A549 (cell line): Measurements from ENCODE around the gene RNU2-63P.

ENCODE experiments used
- BHLHE40 ChIP-seq: IDR thresholded peaks from 2 replicates; pipeline ENCODE4 v1.6.1; 2012; ENCODE audit warnings: low read depth, low read length, inconsistent platforms
- KDM1A ChIP-seq: fragments of 200-600 bp; sonication (generic); IDR thresholded peaks from 2 replicates; pipeline ENCODE4 v1.6.1; 2016; ENCODE audit warnings: low read depth, mild to moderate bottlenecking
- MAFK ChIP-seq: fragments of 450-650 bp; IDR thresholded peaks from 2 replicates; pipeline ENCODE4 v1.6.1; 2014; ENCODE audit not compliant: partially characterized antibody
- POLR2A ChIP-seq: IDR thresholded peaks from 2 replicates; pipeline ENCODE4 v1.6.1; 2012; ENCODE audit warnings: mild to moderate bottlenecking, low read length
- RAD21 ChIP-seq, 2 experiments: fragments of >200 bp in 1 of 2; sonication (Bioruptor Twin) in 1 of 2; formaldehyde crosslinking in 1 of 2; IDR thresholded peaks in 1 of 2; conservative IDR thresholded peaks in 1 of 2; 2 replicates in 1 of 2; 3 replicates in 1 of 2; pipeline ENCODE4 v1.6.1; 2012 to 2018; ENCODE audit warnings: inconsistent platforms in 1 of 2
- RARB ChIP-seq: fragments of 250-450 bp; sonication (Bioruptor Pico); IDR thresholded peaks from 2 replicates; pipeline ENCODE4 v1.8.0; 2021; ENCODE audit warnings: mild to moderate bottlenecking, moderate library complexity
- RFX5 ChIP-seq: fragments of 450-650 bp; IDR thresholded peaks from 2 replicates; pipeline ENCODE4 v1.7.1; 2014; ENCODE audit warnings: antibody characterized with exemption, mild to moderate bottlenecking, moderate library complexity
- TF ChIP-seq, protein P1 (sequence below): fragments of 200-600 bp; sonication (generic); IDR thresholded peaks from 2 replicates; pipeline ENCODE4 v1.6.1; 2016; ENCODE audit warnings: antibody characterized with exemption, mild to moderate bottlenecking, moderate library complexity
- TF ChIP-seq, protein P2 (sequence below): fragments of >200 bp; sonication (Bioruptor Twin); formaldehyde crosslinking; IDR thresholded peaks from 3 replicates; pipeline ENCODE4 v1.5.1; 2016

DNA sequence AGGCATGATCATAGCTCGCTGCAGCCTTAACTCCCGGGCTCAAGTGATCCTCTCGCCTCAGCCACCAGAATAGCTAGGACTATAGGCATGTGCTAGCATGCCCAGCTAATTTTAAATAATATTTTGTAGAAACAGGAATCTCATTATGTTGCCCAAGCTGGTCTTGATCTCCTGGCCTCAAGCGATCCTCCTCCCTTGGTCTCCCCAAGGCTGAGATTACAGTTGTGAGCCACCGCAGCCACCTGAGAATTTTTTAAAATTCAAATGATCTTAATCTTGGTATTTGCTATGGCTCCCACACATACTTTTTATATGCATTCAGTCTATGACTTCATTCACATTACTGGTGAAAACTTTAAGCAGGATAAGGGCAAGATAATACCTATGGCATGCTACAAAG is 26.1 kb upstream of the RNU2-63P start:
- TF ChIP-seq RARB (no peak), RFX5 (no peak), MAFK (no peak), BHLHE40 (no peak), RAD21 (conservative IDR thresholded peaks at IDR 0.05 in 1 of 2, IDR thresholded peaks at IDR 0.05 in 1 of 2) (no peak), KDM1A (no peak), POLR2A (no peak)
- TF ChIP-seq, protein P1, sequence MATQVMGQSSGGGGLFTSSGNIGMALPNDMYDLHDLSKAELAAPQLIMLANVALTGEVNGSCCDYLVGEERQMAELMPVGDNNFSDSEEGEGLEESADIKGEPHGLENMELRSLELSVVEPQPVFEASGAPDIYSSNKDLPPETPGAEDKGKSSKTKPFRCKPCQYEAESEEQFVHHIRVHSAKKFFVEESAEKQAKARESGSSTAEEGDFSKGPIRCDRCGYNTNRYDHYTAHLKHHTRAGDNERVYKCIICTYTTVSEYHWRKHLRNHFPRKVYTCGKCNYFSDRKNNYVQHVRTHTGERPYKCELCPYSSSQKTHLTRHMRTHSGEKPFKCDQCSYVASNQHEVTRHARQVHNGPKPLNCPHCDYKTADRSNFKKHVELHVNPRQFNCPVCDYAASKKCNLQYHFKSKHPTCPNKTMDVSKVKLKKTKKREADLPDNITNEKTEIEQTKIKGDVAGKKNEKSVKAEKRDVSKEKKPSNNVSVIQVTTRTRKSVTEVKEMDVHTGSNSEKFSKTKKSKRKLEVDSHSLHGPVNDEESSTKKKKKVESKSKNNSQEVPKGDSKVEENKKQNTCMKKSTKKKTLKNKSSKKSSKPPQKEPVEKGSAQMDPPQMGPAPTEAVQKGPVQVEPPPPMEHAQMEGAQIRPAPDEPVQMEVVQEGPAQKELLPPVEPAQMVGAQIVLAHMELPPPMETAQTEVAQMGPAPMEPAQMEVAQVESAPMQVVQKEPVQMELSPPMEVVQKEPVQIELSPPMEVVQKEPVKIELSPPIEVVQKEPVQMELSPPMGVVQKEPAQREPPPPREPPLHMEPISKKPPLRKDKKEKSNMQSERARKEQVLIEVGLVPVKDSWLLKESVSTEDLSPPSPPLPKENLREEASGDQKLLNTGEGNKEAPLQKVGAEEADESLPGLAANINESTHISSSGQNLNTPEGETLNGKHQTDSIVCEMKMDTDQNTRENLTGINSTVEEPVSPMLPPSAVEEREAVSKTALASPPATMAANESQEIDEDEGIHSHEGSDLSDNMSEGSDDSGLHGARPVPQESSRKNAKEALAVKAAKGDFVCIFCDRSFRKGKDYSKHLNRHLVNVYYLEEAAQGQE: no peak
- TF ChIP-seq, protein P2, sequence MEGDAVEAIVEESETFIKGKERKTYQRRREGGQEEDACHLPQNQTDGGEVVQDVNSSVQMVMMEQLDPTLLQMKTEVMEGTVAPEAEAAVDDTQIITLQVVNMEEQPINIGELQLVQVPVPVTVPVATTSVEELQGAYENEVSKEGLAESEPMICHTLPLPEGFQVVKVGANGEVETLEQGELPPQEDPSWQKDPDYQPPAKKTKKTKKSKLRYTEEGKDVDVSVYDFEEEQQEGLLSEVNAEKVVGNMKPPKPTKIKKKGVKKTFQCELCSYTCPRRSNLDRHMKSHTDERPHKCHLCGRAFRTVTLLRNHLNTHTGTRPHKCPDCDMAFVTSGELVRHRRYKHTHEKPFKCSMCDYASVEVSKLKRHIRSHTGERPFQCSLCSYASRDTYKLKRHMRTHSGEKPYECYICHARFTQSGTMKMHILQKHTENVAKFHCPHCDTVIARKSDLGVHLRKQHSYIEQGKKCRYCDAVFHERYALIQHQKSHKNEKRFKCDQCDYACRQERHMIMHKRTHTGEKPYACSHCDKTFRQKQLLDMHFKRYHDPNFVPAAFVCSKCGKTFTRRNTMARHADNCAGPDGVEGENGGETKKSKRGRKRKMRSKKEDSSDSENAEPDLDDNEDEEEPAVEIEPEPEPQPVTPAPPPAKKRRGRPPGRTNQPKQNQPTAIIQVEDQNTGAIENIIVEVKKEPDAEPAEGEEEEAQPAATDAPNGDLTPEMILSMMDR: no peak
